HL-60 (cell line): ENCODE data around the gene KIAA1143.

Source experiments
- DNase-seq, 2 experiments: peaks; one replicate each; pipeline ENCODE4 v3.0.0-alpha.2; 2010 to 2020; ENCODE audit warnings: low read depth in 1 of 2, low spot score in 1 of 2
- H3K27ac ChIP-seq: fragments of 250-450 bp; sonication (Bioruptor Pico); replicated peaks from 2 replicates; pipeline ENCODE4 v1.5.1; 2020; ENCODE audit warnings: mild to moderate bottlenecking, moderate library complexity
- H3K27me3 ChIP-seq: fragments of 250-450 bp; sonication (Bioruptor Pico); 2 replicates; pipeline ENCODE4 v1.5.1; 2021; ENCODE audit warnings: mild to moderate bottlenecking, moderate library complexity; ENCODE audit not compliant: insufficient read depth, poor library complexity, severe bottlenecking
- H3K4me3 ChIP-seq: replicated peaks from 2 replicates; pipeline ENCODE4 v1.5.1; 2011; ENCODE audit warnings: mild to moderate bottlenecking, control low read depth, low read length; ENCODE audit not compliant: insufficient read depth
- GABPA ChIP-seq: IDR thresholded peaks from 2 replicates; pipeline ENCODE4 v1.6.1; 2012; ENCODE audit warnings: low read depth
- POLR2AphosphoS5 ChIP-seq: IDR thresholded peaks from 2 replicates; pipeline ENCODE4 v1.6.1; 2012; ENCODE audit warnings: low read depth
- SPI1 ChIP-seq: IDR thresholded peaks from 2 replicates; pipeline ENCODE4 v1.6.1; 2012; ENCODE audit warnings: low read depth, mild to moderate bottlenecking, borderline replicate concordance
- TF ChIP-seq, protein P1 (sequence below): IDR thresholded peaks from 2 replicates; pipeline ENCODE4 v1.6.1; 2012; ENCODE audit warnings: low read depth; ENCODE audit not compliant: insufficient replicate concordance
- TF ChIP-seq, protein P2 (sequence below): IDR thresholded peaks from one replicate; pipeline ENCODE4 v1.5.1; 2011; ENCODE audit warnings: low read length, control low read depth, inconsistent platforms; ENCODE audit not compliant: insufficient read depth

KIAA1143 gene

GRCh38 chr3:44762170-44762677 is 805 bp upstream of the KIAA1143 start:
- peak in 1 of 2 experiments; percentile 2 for DNase-seq
- Histone ChIP-seq H3K4me3 (peak overlapping the region; percentile 77), H3K27me3 (no peaks in the 10 kb centered on the region), H3K27ac (peak overlapping the region; percentile 81)
- TF ChIP-seq, protein P1, sequence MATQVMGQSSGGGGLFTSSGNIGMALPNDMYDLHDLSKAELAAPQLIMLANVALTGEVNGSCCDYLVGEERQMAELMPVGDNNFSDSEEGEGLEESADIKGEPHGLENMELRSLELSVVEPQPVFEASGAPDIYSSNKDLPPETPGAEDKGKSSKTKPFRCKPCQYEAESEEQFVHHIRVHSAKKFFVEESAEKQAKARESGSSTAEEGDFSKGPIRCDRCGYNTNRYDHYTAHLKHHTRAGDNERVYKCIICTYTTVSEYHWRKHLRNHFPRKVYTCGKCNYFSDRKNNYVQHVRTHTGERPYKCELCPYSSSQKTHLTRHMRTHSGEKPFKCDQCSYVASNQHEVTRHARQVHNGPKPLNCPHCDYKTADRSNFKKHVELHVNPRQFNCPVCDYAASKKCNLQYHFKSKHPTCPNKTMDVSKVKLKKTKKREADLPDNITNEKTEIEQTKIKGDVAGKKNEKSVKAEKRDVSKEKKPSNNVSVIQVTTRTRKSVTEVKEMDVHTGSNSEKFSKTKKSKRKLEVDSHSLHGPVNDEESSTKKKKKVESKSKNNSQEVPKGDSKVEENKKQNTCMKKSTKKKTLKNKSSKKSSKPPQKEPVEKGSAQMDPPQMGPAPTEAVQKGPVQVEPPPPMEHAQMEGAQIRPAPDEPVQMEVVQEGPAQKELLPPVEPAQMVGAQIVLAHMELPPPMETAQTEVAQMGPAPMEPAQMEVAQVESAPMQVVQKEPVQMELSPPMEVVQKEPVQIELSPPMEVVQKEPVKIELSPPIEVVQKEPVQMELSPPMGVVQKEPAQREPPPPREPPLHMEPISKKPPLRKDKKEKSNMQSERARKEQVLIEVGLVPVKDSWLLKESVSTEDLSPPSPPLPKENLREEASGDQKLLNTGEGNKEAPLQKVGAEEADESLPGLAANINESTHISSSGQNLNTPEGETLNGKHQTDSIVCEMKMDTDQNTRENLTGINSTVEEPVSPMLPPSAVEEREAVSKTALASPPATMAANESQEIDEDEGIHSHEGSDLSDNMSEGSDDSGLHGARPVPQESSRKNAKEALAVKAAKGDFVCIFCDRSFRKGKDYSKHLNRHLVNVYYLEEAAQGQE, result no peak
- TF ChIP-seq, protein P2, sequence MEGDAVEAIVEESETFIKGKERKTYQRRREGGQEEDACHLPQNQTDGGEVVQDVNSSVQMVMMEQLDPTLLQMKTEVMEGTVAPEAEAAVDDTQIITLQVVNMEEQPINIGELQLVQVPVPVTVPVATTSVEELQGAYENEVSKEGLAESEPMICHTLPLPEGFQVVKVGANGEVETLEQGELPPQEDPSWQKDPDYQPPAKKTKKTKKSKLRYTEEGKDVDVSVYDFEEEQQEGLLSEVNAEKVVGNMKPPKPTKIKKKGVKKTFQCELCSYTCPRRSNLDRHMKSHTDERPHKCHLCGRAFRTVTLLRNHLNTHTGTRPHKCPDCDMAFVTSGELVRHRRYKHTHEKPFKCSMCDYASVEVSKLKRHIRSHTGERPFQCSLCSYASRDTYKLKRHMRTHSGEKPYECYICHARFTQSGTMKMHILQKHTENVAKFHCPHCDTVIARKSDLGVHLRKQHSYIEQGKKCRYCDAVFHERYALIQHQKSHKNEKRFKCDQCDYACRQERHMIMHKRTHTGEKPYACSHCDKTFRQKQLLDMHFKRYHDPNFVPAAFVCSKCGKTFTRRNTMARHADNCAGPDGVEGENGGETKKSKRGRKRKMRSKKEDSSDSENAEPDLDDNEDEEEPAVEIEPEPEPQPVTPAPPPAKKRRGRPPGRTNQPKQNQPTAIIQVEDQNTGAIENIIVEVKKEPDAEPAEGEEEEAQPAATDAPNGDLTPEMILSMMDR, result no peak
- TF ChIP-seq POLR2AphosphoS5 (no peak), SPI1 (no peak), GABPA (no peak)

DNA sequence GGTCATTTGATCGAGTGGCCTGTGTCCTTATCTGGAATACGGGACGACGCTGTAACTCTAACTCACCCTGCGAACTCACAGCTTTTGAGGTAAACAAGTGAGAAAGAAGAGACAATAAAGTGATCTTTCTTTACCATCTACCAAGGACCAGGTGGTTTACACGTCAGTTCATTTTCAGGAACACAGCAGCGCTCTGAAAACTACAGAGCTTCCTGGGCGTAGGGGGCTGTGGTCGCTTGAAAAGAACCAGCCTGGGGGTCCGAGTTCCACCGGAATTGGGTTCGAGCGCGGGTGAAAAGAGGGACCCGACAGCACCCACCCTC is 357 bp downstream of the KIAA1143 start:
- H3K4me3 ChIP-seq, result peak overlapping the region; percentile 77
- H3K27ac ChIP-seq, result peak overlapping the region; percentile 81
- TF ChIP-seq GABPA (no peak), SPI1 (no peak), POLR2AphosphoS5 (no peak)
- TF ChIP-seq, protein P1, result no peak
- TF ChIP-seq, protein P2, result no peak
- peak in 1 of 2 experiments; percentile 1 for DNase-seq
- no peaks in the 10 kb centered on the region for H3K27me3 ChIP-seq

GRCh38 chr3:44734646-44735168 is 26.7 kb downstream of the KIAA1143 start:
- H3K27me3 ChIP-seq, result no peaks in the 10 kb centered on the region
- no peak overlapping the region for H3K27ac ChIP-seq
- H3K4me3 ChIP-seq, result no peak overlapping the region
- TF ChIP-seq SPI1 (no peak), GABPA (no peak)
- TF ChIP-seq, protein P2, result no peak
- no peak for DNase-seq

GRCh38 chr3:44729384-44729910 is 32.0 kb downstream of the KIAA1143 start, which contains the start of gene ZNF501:
ZNF501 (plus strand) TSS chr3:44729635; CDS start chr3:44734422, 4,787 bp downstream.
- Histone ChIP-seq H3K27ac (peak within 1 kb of the TSS; percentile 55), H3K4me3 (peak within 1 kb of the TSS; percentile 44)

More at GRCh38 chr3:44729384-44729910, 32.0 kb downstream of the KIAA1143 start, which contains the start of gene ZNF501:
- TF ChIP-seq, protein P1, result no peak
- TF ChIP-seq GABPA (peak; percentile 80), POLR2AphosphoS5 (peak; percentile 66)
- peak; percentile 73 to 92 for DNase-seq
- no peaks in the 10 kb centered on the region for H3K27me3 ChIP-seq
